Measurements from ENCODE around the gene CYFIP1. TPM values are rescaled to one million over a fixed set of nuclear protein-coding genes. Genes with fewer than 3 reads are reported as not detected.
A peak's percentile ranks its signal among the peaks of the same experiment; 100 is the strongest.

Gene CYFIP1
- total RNA-seq, 1 experiment from 2014 or later: 78.1 TPM

DNA sequence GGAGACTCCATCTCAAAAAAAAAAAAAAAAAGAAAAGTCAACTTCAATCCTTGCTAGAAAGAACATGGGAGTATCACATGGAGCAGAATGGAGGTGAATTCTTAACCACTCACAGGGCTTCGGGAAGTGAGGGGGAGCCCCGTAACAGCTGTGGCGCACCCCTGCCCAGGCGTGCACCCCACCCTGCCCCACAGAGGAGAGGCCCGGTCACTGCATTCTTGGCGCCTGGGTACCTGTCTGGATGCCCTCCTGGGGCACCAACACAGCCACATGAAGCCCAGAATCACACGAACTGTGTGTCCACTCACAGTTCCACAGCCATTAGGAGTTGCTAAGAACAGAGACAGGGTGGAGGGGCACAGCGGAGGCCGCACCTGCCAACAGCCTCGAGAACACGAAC is 89.9 kb downstream of the CYFIP1 start:
- DNase-seq (ENCODE audit: low spot score): no peak

DNA sequence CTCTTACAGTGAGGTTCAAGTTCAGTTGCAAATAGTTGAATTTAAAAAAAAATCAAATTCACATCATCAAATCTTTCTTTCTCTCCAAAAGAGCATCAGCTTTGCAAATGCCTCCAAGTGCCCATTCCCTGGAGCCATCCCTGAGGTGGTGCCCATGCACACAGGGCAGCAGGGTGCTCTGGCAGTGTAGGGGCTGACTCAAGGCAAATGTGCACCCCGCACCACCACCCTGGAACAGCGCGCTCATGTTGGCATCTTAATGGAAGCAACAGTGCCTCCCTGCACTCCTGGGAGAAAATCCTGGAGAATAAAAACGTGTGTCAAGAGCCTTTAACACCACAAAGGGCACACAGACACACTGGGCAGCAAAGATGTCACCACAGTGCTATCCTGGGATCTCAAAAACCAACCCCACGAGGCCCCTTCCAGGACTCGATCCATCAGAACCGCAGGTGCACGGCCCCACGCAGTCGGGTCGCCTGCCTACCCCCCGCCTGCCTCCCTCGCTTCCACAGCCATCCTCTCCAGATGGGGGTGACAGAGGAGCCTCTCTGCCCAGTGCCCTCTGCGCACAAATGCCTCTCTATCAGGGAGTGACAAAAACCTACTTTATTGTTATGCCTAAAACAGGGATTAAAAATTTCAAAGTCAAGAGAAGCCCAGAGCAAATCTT is 90.9 kb downstream of the CYFIP1 start:
- no peak for DNase-seq (ENCODE audit: low spot score)

DNA sequence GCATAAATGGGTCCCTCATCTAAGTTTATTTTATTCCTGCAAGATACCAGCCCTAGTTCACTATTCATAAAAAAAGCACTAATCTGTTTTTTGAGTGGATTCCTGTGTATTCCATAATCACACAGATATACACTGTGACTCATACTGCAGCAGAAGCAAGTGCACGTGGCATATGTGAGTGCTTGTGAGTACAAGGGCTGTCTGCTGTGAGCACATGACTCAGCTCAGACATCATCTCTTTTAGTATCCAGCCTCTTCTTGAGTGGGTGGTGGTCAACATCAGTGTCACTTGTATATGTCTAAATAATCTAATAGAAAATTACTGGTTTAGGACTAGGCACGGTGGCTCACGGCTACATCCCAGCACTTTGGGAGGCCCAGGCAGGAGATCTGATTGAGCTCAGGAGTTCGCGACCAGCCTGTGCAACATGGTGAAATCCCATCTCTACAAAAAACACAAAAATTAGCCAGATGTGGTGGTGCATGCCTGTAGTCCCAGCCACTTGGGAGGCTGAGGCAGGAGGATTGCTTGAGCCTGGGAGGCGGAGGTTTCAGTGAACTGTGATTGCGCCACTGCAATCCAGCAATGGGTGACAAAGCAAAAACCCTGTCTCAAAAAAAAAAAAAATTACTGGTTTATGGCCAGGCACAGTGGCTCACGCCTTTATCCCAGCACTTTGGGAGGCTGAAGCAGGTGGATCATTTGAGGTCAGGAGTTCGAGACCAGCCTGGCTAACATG is 91.9 kb downstream of the CYFIP1 start:
- DNase-seq (ENCODE audit: low spot score): peak; percentile 89

DNA sequence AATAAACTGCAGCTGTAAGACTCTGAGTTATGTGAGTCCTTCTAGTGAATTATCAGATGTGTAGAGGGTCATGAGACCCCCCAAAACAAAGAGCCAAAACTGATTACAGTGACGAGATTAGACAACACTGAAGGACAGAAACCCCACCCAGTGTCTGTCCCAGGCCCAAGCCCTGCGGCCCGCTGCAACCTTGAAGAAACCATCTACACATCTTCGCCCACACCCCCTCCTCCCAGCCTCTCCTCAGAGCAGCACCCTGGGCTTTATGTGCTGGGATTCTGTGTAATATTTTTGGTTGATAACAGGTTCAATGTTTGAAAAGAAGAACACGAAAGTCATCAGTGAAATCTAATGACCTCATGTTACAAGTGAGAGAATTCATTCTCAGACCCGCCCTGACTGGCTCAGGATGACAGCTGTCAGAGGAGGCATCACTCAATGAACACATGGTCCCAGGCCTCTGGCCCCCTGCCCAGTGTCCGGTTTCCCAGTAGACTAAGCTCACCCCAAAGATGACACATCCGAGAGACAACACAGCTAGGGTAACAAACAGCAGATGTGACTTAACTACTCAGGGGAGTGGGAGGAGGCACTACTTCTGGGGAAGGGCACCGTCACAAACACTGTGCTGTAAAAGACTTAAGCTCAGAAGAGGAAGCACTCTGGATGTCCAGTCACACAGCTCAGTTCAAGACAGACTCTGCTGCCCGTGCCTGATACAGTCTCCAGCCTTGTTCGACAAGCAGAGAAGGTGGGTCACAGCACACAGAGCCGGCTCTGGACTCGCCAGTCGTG is 92.8 kb downstream of the CYFIP1 start:
- peak; percentile 82 for DNase-seq (ENCODE audit: low spot score)

DNA sequence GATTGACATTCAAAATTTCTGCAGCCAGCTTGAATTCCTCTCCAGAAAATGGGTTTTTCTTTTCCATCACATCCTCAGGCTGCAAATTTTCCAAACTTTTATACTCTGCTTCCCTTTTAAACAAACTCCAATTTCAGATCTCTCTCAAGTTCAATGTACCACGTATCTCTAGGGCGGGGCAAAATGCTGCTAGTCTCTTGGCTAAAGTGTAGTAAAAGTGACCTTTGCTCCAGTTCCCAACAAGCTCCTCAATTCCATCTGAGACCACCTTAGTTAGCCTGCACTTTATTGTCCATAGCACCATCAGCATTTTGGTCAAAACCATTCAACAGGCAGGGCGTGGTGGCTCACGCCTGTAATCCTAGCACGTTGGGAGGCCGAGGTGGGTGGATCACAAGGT is 95.0 kb downstream of the CYFIP1 start:
- no peak for DNase-seq (ENCODE audit: low spot score)

DNA sequence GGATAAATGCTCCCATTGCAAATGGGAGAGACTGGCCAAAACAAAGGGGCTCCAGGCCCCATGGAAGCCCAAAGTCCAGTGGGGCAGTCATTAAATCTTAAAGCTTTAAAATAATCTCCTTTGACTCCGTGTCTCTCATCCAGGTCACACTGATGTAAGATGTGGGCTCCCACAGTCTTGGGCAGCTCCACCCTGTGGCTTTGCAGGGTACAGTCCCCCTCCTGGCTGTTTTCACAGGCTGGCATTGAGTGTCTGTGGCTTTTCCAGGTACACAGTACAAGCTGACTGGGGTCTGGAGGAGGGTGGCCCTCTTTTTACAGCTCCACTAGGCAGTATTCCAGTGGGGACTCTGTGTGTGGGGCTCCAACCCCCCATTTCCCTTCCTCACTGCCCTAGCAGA is 95.8 kb downstream of the CYFIP1 start:
- no peak for DNase-seq (ENCODE audit: low spot score)

DNA sequence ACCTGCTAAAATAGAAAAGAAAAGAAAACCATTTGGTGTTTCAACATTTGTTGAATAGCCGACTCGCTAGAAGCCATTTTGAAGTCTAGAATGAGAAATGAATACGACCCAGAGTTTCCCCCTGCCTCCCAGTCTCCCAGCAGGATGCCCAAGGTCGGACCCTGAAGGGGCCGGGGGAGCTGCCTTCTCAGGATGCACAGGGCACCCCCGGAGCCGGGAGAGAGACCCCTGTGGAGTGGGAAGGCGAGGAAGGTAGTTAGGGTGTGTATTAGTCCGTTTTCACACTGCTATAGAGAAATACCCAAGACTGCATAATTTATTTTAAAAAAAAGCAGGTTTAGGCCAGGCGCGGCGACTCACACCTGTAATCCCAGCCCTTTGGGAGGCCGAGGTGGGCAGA is 97.0 kb downstream of the CYFIP1 start:
- DNase-seq (ENCODE audit: low spot score): no peak

DNA sequence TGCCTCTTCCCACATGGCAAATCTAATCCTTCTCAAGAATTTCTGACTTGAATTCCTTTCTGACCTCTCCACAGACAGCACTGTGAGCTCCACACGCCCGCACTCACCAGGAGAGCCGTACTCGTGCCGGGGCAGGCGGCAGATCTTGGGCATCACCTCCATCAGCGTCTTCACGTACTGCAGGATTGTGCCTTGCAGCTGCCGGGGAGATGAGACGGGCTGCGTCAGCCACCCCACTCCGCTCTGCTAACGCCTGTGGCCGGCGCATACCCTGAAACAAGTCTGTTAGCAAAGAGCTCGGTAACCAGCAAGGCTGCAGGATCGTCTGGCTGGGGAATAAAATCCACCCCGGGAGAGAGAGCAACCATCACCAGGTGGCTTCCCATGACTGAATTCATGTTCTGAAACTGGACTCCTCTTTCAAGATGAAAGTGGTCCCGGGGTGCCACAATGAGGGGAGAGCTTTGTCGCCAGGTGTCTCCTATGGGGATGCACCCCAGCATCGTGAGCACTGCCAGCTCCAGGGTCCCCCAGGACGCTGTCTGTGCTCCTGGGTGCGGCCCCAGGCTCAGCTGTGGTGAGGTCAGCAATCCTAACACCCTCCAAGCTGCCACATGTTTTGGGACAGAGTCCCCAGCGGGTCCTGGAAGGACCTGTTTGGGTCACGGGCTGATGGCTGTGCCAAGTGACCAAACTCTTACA is 98.3 kb downstream of the CYFIP1 start:
- DNase-seq (ENCODE audit: low spot score): no peak

DNA sequence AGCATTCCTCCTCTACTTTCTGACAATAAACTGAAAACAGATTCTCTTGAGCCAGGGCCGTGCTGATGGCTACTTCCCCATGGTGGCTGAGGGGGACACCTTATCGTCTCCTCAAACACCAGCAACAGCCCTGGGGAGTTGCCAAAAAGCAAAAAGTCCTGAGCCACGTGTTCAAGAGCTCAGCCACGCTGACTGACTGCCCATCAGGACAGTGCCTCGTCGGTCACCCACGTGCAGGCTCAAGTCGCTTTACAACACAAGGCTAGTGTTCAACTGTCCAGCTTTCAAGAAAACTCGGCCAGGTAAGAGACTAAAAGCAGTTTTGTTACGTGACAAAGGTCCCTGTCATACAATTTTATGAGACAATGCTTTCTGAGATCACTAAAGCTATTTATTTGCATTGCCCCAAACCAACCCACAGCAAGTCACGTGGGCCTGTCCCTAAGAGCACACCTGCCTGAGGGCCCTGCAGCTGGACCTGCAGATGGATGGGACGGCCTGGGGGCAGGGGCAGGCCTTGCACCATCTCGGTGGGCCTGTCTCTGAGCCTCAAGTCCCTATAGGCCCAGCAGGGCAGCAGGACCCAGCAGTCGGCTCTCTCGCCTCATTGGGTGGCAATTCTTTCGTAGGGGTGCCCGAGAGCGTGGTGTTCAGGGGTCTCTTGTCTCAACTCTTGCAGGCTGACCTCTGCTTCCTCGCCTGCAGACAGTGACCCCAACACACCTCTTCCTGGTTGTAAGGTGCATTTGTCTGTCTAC is 99.0 kb downstream of the CYFIP1 start:
- no peak for DNase-seq (ENCODE audit: low spot score)

DNA sequence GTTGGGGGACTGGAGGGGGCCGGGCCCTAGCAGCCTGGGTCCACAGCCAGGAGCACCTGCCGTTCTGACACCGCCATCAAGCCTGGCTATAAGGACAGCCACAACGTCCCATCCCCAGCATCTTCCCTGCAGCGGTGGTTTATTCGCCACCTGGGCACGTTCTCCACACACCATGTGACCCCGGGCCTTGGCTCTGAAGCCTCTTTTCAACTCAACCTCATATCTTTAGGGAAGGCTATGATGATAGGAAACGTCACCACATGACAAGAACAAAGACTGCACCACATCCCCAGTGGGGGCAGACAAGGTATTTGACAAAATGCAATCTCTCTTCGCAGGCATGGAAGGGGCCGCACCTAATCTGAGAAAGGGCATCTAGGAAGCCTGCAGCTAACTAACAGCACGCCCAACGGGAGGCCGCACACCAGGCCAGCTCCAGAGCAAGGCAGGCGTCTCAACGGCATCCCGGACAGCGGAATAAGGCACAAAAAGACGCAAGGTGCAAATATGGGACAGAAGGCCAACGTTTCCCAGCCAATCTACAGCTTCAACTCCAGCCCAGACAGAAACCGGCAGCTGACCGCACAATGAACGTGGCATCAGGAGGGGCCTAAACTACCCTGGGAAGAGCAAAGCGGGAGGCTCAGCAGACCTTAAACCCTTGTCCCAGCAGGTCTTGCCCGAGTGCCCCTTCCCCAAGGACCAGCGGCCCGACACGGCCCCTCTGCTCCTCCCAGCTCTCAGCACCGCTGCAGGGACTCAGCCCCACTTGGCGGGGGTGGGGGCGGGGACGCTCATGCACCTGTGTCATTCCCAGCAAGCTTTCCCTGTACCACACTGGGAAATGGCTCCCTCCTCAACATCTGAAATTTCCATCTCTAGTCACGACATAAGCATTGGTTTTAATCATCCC is 99.8 kb downstream of the CYFIP1 start:
- DNase-seq (ENCODE audit: low spot score): no peak

DNA sequence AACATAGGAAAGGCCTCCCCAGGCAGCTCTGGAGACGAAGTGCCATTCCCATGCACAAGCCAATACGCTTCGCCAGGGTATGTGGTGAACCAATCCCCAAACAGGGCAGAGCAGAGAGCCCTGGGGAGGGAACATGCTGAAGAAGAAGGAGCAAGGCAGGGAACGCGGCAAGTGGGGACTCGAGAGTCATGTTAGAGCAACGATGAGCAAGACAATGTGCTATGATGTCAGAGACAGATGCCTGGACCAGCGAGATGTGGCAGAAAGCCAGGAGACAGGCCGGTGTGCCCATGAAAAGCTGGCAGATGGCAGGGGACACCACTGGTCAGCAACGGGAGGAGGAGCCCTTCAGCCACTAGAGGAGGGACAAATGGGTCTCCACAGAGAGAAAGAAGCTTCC is 102.1 kb downstream of the CYFIP1 start:
- DNase-seq (ENCODE audit: low spot score): no peak

DNA sequence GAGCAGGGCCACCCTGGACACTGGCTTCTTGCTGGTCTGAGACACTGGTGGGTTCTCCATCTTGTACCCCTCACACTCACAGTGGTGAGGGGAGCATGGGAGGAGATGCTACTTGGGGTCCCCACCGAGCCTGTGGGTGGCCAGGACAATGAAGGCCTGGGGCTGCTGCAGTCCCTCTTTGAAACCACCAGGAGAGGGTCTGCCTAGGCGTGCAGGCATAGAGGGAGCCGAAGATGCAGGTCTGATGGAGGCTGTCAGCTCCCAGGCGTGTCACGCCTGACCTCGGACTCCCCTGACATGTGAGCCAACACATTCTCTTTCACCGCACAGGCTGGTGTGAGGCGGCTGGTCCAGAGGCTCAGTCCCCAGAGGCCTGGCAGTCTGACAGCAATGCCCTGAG is 102.6 kb downstream of the CYFIP1 start:
- no peak for DNase-seq (ENCODE audit: low spot score)

DNA sequence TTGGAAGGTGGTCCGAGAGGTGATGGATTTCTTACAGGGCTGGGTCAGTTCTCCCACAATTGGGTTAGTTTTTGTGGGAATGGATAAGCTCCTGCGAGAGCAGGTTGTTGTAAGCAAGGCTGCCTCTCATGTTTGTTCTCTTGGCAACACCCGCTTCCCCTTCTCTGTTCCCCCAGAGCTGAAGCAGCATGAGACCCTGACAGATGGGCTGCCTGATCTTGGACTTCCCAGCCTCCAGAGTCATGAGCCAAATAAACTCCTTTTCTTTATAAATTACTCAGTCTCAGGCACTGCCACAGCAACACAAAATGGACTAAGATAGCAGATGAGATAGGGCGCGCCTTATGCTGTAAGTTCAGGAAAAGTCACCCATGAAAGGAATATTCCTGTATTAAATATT is 103.1 kb downstream of the CYFIP1 start:
- no peak for DNase-seq (ENCODE audit: low spot score)

DNA sequence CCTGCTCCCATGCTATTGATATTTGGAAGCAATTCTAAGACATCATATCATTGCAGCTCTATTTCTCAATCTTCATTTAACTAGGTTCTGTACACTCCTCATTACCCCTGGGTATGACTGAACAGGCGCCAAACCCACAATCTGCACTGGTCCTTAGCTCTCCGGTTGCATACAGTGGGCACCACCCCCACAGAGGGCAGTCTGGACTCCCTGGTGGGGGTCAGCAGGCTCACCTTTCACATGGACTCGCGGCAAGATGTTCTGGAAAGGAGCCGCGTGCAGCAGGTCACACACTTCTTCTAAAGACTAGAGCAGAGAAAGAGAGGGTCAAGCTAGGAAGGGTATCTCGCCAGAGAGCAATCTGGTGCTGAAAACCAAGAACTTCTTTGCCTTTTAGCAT is 105.2 kb downstream of the CYFIP1 start:
- no peak for DNase-seq (ENCODE audit: low spot score)

DNA sequence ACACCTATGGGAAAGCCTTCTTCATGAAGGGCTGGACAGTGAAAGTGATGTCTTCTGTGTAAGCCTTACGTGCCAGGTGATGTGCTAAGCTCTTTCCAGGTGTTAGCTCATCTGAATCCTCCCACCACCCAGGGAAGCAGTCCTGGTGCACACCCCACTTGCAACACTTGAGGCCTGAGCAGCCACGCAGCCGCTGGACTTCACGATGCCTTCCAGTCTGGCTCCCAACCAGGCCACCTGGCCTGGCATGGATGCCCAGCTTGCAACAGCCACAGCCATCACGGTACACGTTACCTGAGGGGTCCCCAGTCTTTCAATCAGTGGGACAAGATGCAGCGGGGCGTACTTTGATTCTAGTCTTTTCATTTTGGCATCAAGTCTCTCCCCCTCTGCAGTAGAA is 105.9 kb downstream of the CYFIP1 start:
- no peak for DNase-seq (ENCODE audit: low spot score)

DNA sequence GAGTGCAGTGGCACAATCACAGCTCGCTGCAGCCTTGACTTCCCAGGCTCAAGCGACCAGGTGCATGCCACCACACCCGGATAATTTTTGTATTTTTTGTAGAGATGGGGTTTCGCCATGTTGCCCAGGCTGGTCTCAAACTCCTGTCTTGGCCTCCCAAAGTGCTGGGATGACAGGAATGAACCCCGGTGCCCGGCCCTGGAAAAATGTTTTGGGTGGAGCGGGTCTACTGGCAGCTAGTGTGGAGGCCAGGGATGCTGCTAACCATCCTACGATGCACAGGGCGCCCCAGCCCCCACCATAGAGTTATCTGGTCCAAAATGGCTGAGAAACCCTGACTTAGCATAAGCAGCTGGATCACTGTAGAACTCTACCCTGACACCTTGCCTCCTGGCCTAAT is 106.3 kb downstream of the CYFIP1 start:
- DNase-seq (ENCODE audit: low spot score): no peak

DNA sequence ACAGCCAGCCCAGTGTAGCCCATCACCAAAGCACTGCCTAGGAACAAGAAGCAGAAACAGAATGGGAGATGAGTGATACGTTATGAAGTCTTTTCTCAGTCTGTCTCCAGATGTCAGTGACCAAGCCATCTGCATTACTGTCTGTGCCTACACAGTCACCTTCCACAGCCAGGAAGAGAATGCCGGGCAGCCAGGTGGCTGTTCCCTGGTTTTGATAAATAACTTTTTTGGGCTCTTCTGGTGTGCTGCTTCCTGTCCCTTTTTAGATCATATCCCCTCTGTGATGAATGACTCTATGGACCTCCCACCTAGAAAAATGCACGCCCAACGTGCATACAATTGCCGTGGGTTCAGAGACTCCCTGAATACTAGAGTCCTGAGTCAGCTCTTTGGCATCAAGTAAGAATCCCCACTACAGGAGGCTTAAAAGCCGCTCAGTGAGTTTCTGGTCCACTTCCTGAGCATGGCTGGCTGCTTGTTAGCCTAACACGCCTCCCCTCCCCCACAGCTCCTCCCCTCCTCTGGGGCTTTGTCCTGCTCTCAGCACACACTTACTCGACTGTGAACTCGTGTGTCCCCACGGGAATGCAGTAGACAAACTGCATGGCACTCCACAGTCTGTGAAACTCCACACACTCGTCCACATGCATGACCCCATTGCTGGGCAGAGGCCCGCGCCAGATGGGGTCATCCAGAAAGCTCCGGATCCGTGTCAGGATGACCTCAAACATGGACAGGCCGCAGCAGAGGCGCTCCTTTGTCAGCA is 107.0 kb downstream of the CYFIP1 start:
- DNase-seq (ENCODE audit: low spot score): peak; percentile 73

DNA sequence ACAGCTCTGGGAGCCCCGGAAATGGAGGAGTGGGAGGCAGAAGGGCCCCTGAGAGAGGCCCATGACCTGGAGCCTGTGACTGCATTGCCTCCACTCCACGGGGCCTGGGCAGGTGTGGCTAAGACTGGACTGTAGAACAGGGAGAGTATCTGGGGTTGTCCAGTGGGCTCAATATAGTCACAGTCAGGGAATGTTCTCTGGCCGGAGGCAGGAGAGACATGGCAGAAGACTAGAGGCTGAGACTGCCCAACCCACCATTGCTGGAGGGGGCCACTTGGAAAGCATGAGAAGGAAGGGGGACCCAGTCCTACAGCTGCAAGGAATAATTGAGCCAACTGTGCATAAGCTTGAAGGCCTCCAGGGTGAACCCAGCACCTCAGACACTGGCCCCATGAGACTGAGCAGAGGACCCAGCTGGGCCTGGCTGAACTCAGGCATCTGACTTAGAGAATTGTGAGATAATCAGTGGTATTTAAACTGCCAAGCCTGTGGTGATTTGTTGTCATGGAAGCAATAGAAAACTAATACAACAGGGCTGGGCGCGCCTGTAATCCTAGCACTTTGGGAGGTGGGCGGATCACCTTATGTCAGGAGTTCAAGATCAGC is 108.6 kb downstream of the CYFIP1 start:
- no peak for DNase-seq (ENCODE audit: low spot score)

DNA sequence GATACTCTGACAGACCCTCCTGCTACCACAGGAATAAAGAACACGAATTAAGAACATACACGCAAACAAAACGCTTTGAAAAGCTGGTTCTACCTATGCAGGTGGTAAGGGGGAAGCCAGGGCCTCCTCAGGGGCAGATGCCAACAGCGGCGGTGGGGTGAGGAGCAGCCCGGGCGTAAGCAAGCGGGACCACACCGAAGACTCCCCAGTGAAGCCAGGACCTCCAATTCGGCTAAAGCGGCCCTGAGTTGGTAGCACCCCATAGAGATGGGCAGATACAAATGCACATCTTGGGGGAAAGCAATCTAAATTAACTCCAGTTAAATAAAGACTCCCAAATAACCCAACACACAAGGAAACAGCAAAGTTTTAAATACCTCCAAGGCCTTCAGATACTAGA is 109.3 kb downstream of the CYFIP1 start:
- DNase-seq (ENCODE audit: low spot score): no peak

All from A172 (cell line).